NCI-H748 (cell line): Measurements from ENCODE around the gene SIT1.
"Not testable (repeated sequence)": the region's sequence is repeated elsewhere in the genome, so short reads cannot be mapped to it uniquely, and the experiment has no call there.

Experiments used
- DNase-seq: peaks from one replicate; lab custom pipeline; 2025; ENCODE audit not compliant: unreplicated experiment; lab: John Stamatoyannopoulos, UW

SIT1 gene

GRCh38 chr9:35638751-35639150 is 12.0 kb downstream of the SIT1 start:
- DNase-seq: not testable (repeated sequence)

GRCh38 chr9:35637427-35637955 is 13.2 kb downstream of the SIT1 start:
- not testable (repeated sequence) for DNase-seq

- DNase-seq: not testable (repeated sequence)
These were observed 13.9 kb downstream of the SIT1 start for GRCh38 chr9:35636877-35637246.

- DNase-seq: no peak
These were observed 14.4 kb downstream of the SIT1 start for GRCh38 chr9:35636135-35636876.

- DNase-seq: no peak
These were observed 15.0 kb downstream of the SIT1 start for GRCh38 chr9:35635730-35636129.

GRCh38 chr9:35629597-35629996 is 21.1 kb downstream of the SIT1 start:
- no peak for DNase-seq

GRCh38 chr9:35628389-35628991 is 22.2 kb downstream of the SIT1 start:
- no peak for DNase-seq

- DNase-seq: no peak
These were observed 23.2 kb downstream of the SIT1 start for GRCh38 chr9:35627575-35627974.

GRCh38 chr9:35619800-35620158 is 31.0 kb downstream of the SIT1 start:
- DNase-seq: no peak

- no peak for DNase-seq
These were observed 31.6 kb downstream of the SIT1 start for GRCh38 chr9:35618854-35619799.

- no peak for DNase-seq
These were observed 32.4 kb downstream of the SIT1 start, which contains the start of gene CD72 for GRCh38 chr9:35618325-35618727. Gene CD72 (minus strand): TSS chr9:35618413. CDS start chr9:35618303, 110 bp downstream.

GRCh38 chr9:35617548-35617947 is 33.2 kb downstream of the SIT1 start:
- DNase-seq: no peak

- DNase-seq: peak; percentile 56
These were observed 33.9 kb downstream of the SIT1 start for GRCh38 chr9:35616681-35617459.

GRCh38 chr9:35615981-35616680 is 34.6 kb downstream of the SIT1 start:
- no peak for DNase-seq

- no peak for DNase-seq
These were observed 37.9 kb downstream of the SIT1 start for GRCh38 chr9:35612843-35613242.

GRCh38 chr9:35612066-35612465 is 38.7 kb downstream of the SIT1 start:
- DNase-seq: not testable (repeated sequence)

GRCh38 chr9:35611230-35611797 is 39.4 kb downstream of the SIT1 start:
- peak; percentile 52 for DNase-seq

GRCh38 chr9:35609820-35610163 is 40.9 kb downstream of the SIT1 start:
- no peak for DNase-seq

GRCh38 chr9:35609001-35609819 is 41.5 kb downstream of the SIT1 start:
- no peak for DNase-seq
